Fibroblast of lung (primary cell): ENCODE measurements around the gene IGSF9. TPM values are rescaled to one million over a fixed set of nuclear protein-coding genes. Genes with fewer than 3 reads are reported as not detected.

ENCODE experiments used
- DNase-seq, 2 donors: peaks; one replicate each; pipeline versions ENCODE4 v3.0.0 to v3.0.0-alpha.2; 2010; ENCODE audit warnings: low read depth in 2 of 2
- H2AFZ ChIP-seq: 2 replicates; pipeline ENCODE4 v1.5.1; 2012; ENCODE audit warnings: low read length, control low read depth, inconsistent platforms
- H3K27ac ChIP-seq: 2 replicates; pipeline ENCODE4 v1.5.1; 2011; ENCODE audit warnings: low read length, control low read depth; ENCODE audit not compliant: insufficient read depth
- H3K27me3 ChIP-seq: 2 replicates; pipeline ENCODE4 v1.5.1; 2011; ENCODE audit warnings: mild to moderate bottlenecking, low read length; ENCODE audit not compliant: control insufficient read depth, insufficient read depth
- H3K36me3 ChIP-seq: 2 replicates; pipeline ENCODE4 v1.5.1; 2011; ENCODE audit warnings: low read length; ENCODE audit not compliant: control insufficient read depth, insufficient read depth
- H3K4me1 ChIP-seq: 2 replicates; pipeline ENCODE4 v1.5.1; 2011; ENCODE audit warnings: low read length; ENCODE audit not compliant: control insufficient read depth, insufficient read depth; ENCODE audit errors: extremely low read depth
- H3K4me2 ChIP-seq: 2 replicates; pipeline ENCODE4 v1.5.1; 2011; ENCODE audit warnings: low read length, control low read depth; ENCODE audit not compliant: insufficient read depth; ENCODE audit errors: extremely low read depth
- H3K4me3 ChIP-seq, 4 experiments: fragments of 200-600 bp in 1 of 4; sonication (generic) in 1 of 4; replicated peaks in 1 of 4; 2 replicates each; pipeline ENCODE4 v1.5.1; 2011 to 2016; ENCODE audit warnings: low read length in 4 of 4, low read depth in 3 of 4, mild to moderate bottlenecking in 3 of 4, control low read depth in 2 of 4, inconsistent platforms in 1 of 4, mixed read lengths in 1 of 4; ENCODE audit not compliant: insufficient read depth in 1 of 4; ENCODE audit errors: control extremely low read depth in 1 of 4
- H3K79me2 ChIP-seq: 2 replicates; pipeline ENCODE4 v1.5.1; 2012; ENCODE audit warnings: mild to moderate bottlenecking, low read length, inconsistent platforms; ENCODE audit not compliant: control insufficient read depth, insufficient read depth
- H3K9ac ChIP-seq: 2 replicates; pipeline ENCODE4 v1.5.1; 2011; ENCODE audit warnings: mild to moderate bottlenecking, low read length, control low read depth; ENCODE audit not compliant: insufficient read depth
- H3K9me3 ChIP-seq: 2 replicates; pipeline ENCODE4 v1.5.1; 2012; ENCODE audit warnings: low read depth, low read length; ENCODE audit not compliant: control insufficient read depth, insufficient read depth
- H4K20me1 ChIP-seq: 2 replicates; pipeline ENCODE4 v1.5.1; 2011; ENCODE audit warnings: low read length; ENCODE audit not compliant: control insufficient read depth, insufficient read depth; ENCODE audit errors: extremely low read depth
- EZH2 ChIP-seq: IDR thresholded peaks from 2 replicates; pipeline ENCODE4 v1.5.1; 2012; ENCODE audit warnings: low read length, control low read depth, mild to moderate bottlenecking; ENCODE audit errors: missing control alignments
- polyA plus RNA-seq, 2 donors: library from polyadenylated mRNA; depleted of rRNA in 1 of 2; stranded (reverse) in 1 of 2; unstranded in 1 of 2; fragments of >200 nt; gene quantifications; 2 replicates each; pipeline ENCODE4 v1.2.1, GENCODE V29; 2011 to 2012; ENCODE audit warnings: missing spikeins in 1 of 2
- total RNA-seq: library from RNA; depleted of rRNA; stranded (reverse); fragments of >200 nt; gene quantifications from 2 replicates; pipeline ENCODE4 v1.2.1, GENCODE V29; 2014
- TF ChIP-seq, protein P1 (sequence below), 2 donors: IDR thresholded peaks in 1 of 2; conservative IDR thresholded peaks in 1 of 2; 1 replicate in 1 of 2; 2 replicates in 1 of 2; pipeline ENCODE4 v1.5.1; 2011 to 2012; ENCODE audit warnings: low read length in 2 of 2, control low read depth in 1 of 2, inconsistent platforms in 1 of 2, low read depth in 1 of 2, mild to moderate bottlenecking in 1 of 2

IGSF9 gene
- total and polyA plus RNA-seq, 2 donors (not counting 1 experiment from before 2014, with no cell fraction given), result under 0.01 TPM; not detected in 1

DNA sequence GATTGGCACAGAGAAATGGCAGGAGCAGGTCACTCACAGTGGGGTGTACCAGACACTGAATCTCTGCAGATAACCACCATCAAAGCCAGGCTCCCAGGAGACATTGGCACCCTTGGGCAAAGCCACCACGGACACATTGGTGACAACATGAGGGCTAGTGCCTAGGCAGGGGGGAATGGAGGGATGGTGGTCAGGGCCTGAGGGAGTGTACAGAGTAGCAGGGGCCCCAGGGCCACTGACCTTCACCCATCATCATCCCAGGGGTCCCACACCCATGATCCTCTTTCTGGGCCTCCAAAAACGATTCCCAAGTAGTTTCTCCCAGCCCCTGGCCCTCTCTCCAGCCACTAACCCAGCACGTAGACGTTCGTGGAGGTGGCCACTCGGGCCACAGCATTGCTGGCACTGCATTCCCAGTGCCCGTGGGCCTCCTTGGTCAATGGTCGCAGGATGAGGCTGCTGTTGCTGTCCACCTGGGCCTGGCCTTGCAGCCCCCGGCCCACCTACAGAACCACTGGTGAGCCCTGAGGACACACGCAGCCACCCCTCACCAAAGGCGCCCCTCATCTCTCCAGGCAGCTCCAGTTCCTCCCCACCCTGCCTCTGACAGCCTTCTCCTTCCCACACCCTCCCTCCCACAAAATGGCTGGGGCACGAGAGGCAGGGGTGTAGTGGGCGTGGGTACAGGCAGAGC, 14.2 kb downstream of the IGSF9 start:
- Histone ChIP-seq H3K79me2 (no peaks in the 10 kb centered on the region), H3K27me3 (peaks cover 11% of the 10 kb centered on the region), H3K27ac (no peak overlapping the region), H3K36me3 (no peaks in the 10 kb centered on the region), H3K4me3 (no peak overlapping the region), H3K4me2 (no peak overlapping the region), H3K9ac (no peak overlapping the region), H3K9me3 (no peaks in the 10 kb centered on the region), H3K4me1 (no peaks in the 10 kb centered on the region), H4K20me1 (no peaks in the 10 kb centered on the region), H2AFZ (no peak overlapping the region)
- DNase-seq, result no peak
- TF ChIP-seq EZH2, result no peak
- TF ChIP-seq, protein P1, sequence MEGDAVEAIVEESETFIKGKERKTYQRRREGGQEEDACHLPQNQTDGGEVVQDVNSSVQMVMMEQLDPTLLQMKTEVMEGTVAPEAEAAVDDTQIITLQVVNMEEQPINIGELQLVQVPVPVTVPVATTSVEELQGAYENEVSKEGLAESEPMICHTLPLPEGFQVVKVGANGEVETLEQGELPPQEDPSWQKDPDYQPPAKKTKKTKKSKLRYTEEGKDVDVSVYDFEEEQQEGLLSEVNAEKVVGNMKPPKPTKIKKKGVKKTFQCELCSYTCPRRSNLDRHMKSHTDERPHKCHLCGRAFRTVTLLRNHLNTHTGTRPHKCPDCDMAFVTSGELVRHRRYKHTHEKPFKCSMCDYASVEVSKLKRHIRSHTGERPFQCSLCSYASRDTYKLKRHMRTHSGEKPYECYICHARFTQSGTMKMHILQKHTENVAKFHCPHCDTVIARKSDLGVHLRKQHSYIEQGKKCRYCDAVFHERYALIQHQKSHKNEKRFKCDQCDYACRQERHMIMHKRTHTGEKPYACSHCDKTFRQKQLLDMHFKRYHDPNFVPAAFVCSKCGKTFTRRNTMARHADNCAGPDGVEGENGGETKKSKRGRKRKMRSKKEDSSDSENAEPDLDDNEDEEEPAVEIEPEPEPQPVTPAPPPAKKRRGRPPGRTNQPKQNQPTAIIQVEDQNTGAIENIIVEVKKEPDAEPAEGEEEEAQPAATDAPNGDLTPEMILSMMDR (conservative IDR thresholded peaks at IDR 0.05 in 1 of 2, IDR thresholded peaks at IDR 0.05 in 1 of 2; ENCODE audit: low read depth in 1 of 2, low read length in 2 of 2), result no peak

GRCh38 chr1:159930634-159931033, 14.8 kb downstream of the IGSF9 start:
- Histone ChIP-seq H3K36me3 (no peaks in the 10 kb centered on the region), H3K9ac (no peak overlapping the region), H3K27ac (no peak overlapping the region), H3K4me2 (no peak overlapping the region), H3K9me3 (no peaks in the 10 kb centered on the region), H4K20me1 (no peaks in the 10 kb centered on the region), H3K4me3 (no peak overlapping the region), H2AFZ (no peak overlapping the region), H3K4me1 (peaks cover 3% of the 10 kb centered on the region), H3K79me2 (no peaks in the 10 kb centered on the region), H3K27me3 (peaks cover 6% of the 10 kb centered on the region)
- no peak for TF ChIP-seq EZH2
- TF ChIP-seq, protein P1 (conservative IDR thresholded peaks at IDR 0.05 in 1 of 2, IDR thresholded peaks at IDR 0.05 in 1 of 2; ENCODE audit: low read depth in 1 of 2, low read length in 2 of 2), result no peak
- no peak for DNase-seq

DNA sequence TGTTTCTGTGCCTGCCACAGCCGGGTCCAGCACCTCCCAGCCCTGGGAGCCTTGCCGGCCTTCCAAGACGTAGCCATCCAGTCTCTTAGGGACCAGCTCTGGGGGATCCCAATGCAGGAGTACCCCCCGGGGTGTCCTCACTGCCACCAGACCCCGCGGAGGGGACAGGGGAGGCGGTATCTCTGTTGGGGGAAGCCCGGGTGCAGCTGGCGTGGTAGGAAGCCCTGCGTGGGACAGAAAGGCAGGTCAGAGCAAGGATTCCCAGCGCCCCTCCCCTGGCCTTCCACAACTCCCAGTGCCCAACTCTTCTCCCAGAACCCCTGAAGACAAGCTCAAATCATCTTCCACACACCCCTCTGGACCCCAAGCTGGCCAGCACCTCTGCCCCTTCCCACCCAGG, 15.2 kb downstream of the IGSF9 start:
- no peaks in the 10 kb centered on the region for H4K20me1 ChIP-seq
- no peak overlapping the region for H2AFZ ChIP-seq
- H3K27me3 ChIP-seq, result peaks cover 3% of the 10 kb centered on the region

More for the DNA sequence above, 15.2 kb downstream of the IGSF9 start:
- Histone ChIP-seq H3K4me2 (no peak overlapping the region), H3K27ac (no peak overlapping the region), H3K9ac (no peak overlapping the region), H3K4me3 (no peak overlapping the region), H3K4me1 (peaks cover 4% of the 10 kb centered on the region), H3K79me2 (peaks cover under 1% of the 10 kb centered on the region), H3K36me3 (no peaks in the 10 kb centered on the region), H3K9me3 (no peaks in the 10 kb centered on the region)
- DNase-seq, result no peak
- TF ChIP-seq, protein P1 (conservative IDR thresholded peaks at IDR 0.05 in 1 of 2, IDR thresholded peaks at IDR 0.05 in 1 of 2; ENCODE audit: low read depth in 1 of 2, low read length in 2 of 2), result no peak
- no peak for TF ChIP-seq EZH2
